ENCODE data around the gene IGSF6. TPM values are rescaled to one million over a fixed set of nuclear protein-coding genes. Genes with fewer than 3 reads are reported as not detected.
A peak's percentile ranks its signal among the peaks of the same experiment; 100 is the strongest.
"Not testable (repeated sequence)": the region's sequence is repeated elsewhere in the genome, so short reads cannot be mapped to it uniquely, and the experiment has no call there.

Gene IGSF6
- total RNA-seq, 2 experiments from 2014 or later, result 0.10 to 0.14 TPM

DNA sequence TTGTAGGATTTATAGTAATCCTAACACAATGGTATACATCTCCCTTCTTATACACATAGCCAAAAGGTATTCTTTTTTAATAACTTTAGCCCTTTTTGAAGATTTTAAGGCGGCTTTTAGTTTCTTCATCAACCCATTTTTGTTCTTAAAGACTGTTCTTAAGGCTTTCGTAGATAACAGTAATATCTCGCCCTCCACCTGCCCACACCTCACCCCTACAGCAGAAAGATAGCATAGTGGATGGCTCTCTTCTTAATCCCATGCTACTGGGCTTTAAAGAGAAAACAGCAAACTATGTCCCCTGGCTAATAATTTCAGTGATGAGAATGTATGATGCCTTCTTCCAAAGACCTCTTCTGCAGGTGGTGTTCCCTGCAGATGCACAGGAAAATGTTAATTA lies 8.6 kb downstream of the IGSF6 start:
- H3K27me3 Mint-ChIP-seq, result no peaks in the 10 kb centered on the region
- no peak for DNase-seq
- no peak overlapping the region for H3K27ac Mint-ChIP-seq
- H3K36me3 Mint-ChIP-seq, result peaks cover 4% of the 10 kb centered on the region
- H3K4me3 Mint-ChIP-seq, result no peak overlapping the region
- H3K9me3 Mint-ChIP-seq, result no peaks in the 10 kb centered on the region
- H3K4me1 Mint-ChIP-seq, result peaks cover 56% of the 10 kb centered on the region

DNA sequence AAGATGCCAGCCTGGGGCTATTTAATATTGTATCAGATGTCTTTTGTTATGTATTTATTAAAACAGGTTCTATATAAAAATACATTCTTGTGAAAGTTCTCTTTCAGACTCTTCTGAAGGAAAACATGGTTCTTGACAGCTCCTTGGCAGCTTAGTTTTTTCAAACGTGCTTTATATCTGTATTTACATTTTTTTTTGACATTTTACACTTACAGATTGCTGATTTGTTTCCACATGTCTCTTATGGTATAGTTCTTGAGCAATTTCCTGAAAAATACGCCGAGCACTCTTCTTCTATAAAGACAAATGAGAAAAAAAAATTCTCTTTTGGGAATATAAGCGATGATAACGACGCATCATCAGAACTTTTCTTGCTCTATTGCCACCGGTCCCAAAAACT lies 9.5 kb downstream of the IGSF6 start:
- Mint-ChIP-seq H3K36me3 (peaks cover 4% of the 10 kb centered on the region), H3K27me3 (no peaks in the 10 kb centered on the region), H3K4me3 (no peak overlapping the region), H3K9me3 (no peaks in the 10 kb centered on the region), H3K4me1 (peaks cover 56% of the 10 kb centered on the region), H3K27ac (no peak overlapping the region)
- DNase-seq, result no peak

DNA sequence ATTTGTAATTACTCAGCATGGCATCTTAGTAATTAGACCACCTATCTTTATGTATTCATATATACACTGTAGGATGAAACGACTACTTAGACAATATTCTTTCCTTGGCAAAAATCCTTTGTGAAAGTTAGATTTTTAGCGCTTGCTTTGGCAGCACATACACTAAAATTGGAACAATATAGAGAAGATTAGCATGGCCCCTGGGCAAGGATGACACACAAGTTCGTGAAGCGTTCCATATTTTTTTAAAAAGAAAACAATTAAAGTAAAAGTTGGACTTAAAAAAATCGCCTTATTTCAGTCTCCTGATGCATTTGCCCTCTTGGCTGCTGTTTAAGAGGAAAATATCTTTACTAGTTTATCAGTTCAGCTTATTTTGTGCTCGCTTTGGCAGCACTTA lies 10.5 kb downstream of the IGSF6 start:
- Mint-ChIP-seq H3K27ac (no peak overlapping the region), H3K27me3 (no peaks in the 10 kb centered on the region), H3K36me3 (peaks cover under 1% of the 10 kb centered on the region), H3K4me1 (peaks cover 50% of the 10 kb centered on the region), H3K4me3 (no peak overlapping the region), H3K9me3 (no peaks in the 10 kb centered on the region)
- DNase-seq, result no peak

DNA sequence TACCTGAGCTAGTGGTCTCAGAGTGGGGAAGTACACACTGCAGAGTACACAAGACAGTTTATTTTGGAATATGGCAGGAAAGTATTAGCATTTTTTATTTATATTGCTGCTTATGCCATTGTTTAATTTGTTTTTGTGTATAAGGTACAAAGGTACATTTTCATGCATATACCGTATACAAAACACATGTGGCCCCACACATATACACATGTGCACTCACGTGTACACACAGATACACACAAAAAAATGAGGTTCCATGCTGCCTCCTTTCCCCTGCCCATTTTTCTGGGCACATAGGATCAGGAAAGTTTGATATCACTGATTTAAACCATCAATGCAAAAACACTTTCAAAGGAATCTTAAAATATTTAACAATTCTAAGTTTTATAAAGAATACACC lies 12.9 kb downstream of the IGSF6 start:
- H3K36me3 Mint-ChIP-seq, result peaks cover 13% of the 10 kb centered on the region
- H3K27ac Mint-ChIP-seq, result no peak overlapping the region

DNA sequence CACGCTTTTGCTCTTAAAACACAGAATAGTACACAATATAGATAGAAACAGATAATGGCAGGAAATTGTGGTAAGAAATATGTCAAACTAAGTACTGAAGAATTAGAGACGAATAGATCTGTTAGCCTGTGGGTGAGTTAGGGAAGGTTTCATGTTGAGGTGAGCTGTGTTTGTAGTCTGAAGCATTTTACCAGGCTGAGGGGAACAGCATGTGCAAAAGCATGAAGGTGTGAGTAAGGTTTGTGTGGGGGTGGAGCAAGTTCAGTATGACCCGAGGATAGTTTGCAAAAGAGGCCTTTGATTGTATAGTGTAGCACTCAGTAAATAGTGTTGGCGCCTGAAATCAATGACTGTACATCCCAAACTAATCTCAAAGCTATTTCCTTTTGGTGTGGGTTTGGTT lies 13.8 kb downstream of the IGSF6 start:
- Mint-ChIP-seq H3K9me3 (no peaks in the 10 kb centered on the region), H3K4me1 (peaks cover 34% of the 10 kb centered on the region), H3K4me3 (no peak overlapping the region), H3K27me3 (no peaks in the 10 kb centered on the region), H3K36me3 (peaks cover 13% of the 10 kb centered on the region), H3K27ac (peak overlapping the region; percentile 47)
- DNase-seq, result peak; percentile 18

More for the DNA sequence above, 12.9 kb downstream of the IGSF6 start:
- Mint-ChIP-seq H3K27me3 (no peaks in the 10 kb centered on the region), H3K9me3 (no peaks in the 10 kb centered on the region), H3K4me1 (peaks cover 35% of the 10 kb centered on the region), H3K4me3 (no peak overlapping the region)
- DNase-seq, result no peak

DNA sequence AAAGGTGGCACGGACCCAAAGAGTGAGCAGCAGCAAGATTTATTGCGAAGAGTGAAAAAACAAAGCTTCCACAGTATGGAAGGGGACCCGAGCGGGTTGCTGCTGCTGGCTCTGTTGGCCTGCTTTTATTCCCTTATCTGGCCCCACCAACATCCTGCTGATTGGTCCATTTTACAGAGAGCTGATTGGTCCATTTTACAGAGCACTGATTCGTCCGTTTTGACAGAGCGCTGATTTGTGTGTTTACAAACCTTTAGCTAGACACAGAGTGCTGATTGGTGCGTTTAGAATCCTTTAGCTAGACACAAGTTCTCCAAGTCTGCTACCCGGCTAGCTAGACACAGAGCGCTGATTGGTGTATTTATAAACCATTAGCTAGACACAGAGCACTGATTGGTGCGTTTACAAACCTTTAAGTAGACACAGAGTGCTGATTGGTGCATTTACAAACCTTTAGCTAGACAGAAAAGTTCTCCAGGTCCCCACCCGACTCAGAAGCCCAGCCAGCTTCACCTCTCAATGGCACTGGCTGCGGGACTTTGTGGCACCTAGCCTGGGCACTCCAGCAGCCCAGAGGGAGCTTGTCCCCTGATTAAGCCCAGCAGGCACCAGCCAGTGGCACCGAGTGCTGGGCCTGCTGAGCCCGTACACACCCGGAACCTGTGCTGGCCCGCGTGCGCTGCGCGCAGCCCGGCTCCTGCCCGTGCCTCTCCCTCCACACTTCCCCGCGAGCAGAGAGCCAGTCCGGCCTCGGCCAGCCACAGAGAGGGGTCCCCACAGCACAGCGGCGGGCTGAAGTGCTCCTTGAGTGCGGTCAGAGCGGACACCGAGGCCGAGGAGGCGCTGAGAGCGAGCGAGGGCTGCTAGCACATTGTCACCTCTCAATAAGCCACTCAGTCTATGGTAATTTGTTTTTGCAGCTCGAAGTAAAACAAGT lies 15.1 kb downstream of the IGSF6 start:
- Mint-ChIP-seq H3K27ac (no peak overlapping the region), H3K9me3 (no peaks in the 10 kb centered on the region), H3K27me3 (no peaks in the 10 kb centered on the region), H3K4me3 (no peak overlapping the region), H3K36me3 (peaks cover 13% of the 10 kb centered on the region), H3K4me1 (peaks cover 37% of the 10 kb centered on the region)
- DNase-seq, result no peak

DNA sequence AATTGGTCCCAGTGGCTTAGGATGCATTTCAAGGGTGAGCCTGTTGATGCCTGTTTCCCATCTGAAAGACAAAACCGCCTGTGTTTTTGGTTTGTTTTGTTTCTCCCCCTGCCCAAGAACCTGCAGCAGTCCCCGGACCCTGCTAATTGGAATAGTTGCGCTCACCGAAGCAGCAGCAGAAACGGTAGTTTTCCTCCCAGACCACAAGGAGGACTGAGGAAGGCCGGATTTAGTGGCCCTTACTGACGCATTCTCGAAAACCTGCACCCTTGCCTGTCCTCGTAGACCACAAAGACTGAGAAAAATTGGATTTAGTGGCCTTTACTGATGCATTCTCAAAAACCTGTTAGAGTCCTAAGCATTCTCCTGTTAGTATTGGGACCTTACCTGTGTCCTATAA lies 16.7 kb downstream of the IGSF6 start:
- not testable (repeated sequence) for H3K9me3 Mint-ChIP-seq, H3K27me3 Mint-ChIP-seq, DNase-seq, H3K4me3 Mint-ChIP-seq, H3K27ac Mint-ChIP-seq
- Mint-ChIP-seq H3K36me3 (peaks cover 14% of the 10 kb centered on the region), H3K4me1 (peaks cover 46% of the 10 kb centered on the region)

DNA sequence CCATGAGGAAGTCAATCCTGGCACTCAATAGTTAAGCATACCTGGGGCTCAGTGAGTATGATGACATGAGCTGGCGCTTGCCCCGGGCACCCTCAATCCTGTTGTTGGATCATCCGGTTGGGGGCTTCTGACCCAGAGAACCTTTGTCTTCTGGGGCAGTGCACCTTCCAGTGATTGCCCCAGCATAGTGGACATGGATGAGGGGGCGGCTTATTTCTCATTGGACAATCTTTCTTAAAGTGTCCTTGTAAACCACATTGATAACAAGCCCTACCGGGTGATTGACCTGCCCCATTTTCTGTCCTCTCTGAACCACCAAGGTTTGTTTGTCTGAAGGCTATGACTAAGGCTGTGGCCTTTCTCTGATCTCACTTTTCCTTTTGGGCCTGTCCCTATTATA lies 18.2 kb downstream of the IGSF6 start:
- no peaks in the 10 kb centered on the region for H3K27me3 Mint-ChIP-seq
- peak overlapping the region; percentile 11 for H3K27ac Mint-ChIP-seq
- no peaks in the 10 kb centered on the region for H3K9me3 Mint-ChIP-seq
- H3K4me1 Mint-ChIP-seq, result peaks cover 43% of the 10 kb centered on the region
- no peak for DNase-seq
- peaks cover 21% of the 10 kb centered on the region for H3K36me3 Mint-ChIP-seq
- no peak overlapping the region for H3K4me3 Mint-ChIP-seq

DNA sequence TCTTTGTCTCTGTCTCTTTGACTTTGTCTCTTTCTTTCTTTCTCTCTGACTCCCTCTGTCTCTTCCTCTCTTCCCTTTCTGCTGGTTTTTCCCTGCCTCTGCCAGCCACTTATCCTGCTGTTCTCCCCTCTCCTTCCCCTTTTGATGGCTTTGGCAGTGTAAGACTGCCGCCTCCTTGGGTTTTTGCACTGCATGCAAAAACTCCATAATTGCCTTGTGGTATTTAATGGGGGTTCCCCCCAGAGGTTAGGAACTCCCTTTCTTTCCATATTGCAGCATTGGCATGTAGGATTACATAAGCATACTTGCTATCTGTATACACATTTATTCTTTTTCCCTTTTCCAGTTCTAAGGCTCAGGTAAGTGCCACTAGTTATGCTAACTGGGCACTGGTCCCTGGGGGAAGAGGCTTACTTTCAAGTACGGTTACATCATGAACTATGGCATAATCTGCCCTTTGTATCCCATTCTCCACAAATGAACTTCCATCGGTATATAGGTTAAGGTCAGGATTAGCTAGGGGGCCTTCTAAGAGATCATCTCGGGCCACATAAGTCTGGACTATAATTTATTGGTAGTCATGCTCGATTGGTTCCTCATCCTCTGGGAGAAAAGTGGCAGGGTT lies 20.3 kb downstream of the IGSF6 start:
- H3K4me3 Mint-ChIP-seq, H3K27me3 Mint-ChIP-seq, H3K9me3 Mint-ChIP-seq: not testable (repeated sequence)
- Mint-ChIP-seq H3K4me1 (peaks cover 33% of the 10 kb centered on the region), H3K36me3 (peaks cover 36% of the 10 kb centered on the region), H3K27ac (peak overlapping the region; percentile 79)
- DNase-seq, result peak; percentile 25

DNA sequence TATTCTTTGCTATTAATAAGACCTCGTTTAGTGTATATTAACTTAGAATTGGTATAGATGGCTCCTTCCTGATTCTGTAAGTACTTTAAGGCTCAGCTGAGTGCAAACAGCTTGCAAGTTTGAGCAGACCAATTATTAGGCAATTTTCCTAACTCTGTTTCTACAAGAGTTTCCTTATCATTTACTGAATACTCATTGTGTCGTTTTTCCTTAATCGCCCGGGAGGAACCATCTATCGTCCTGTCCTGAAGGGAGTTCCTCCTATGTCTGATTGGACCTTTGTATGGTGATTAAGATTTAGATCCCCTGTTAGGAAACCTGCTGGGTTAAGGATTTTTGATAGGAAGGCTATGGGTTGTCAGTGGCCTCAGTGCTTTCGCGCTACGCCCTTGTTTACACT lies 21.0 kb downstream of the IGSF6 start:
- H3K4me3 Mint-ChIP-seq, H3K27ac Mint-ChIP-seq, H3K27me3 Mint-ChIP-seq, H3K9me3 Mint-ChIP-seq, DNase-seq: not testable (repeated sequence)
- H3K4me1 Mint-ChIP-seq, result peaks cover 39% of the 10 kb centered on the region
- H3K36me3 Mint-ChIP-seq, result peaks cover 43% of the 10 kb centered on the region

DNA sequence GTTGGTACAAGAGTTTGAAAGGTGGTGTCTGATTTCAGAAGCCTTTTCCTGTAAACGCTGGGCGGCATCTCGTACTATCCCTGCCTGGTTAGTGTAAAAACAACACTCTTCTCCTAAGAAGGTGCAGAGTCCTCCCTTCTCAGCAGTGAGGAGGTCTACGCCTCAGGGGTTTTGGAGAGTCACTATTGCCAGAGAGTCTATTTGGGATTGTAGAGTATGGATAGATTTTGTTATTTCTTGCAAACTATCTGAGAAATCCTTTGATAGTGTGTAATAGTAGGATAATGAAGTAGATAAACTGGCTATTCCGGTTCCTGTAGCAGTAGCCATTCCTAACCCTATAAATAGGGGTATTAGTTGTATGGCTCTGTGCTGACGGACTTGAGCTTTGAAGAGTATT lies 21.5 kb downstream of the IGSF6 start:
- Mint-ChIP-seq H3K4me1 (peaks cover 41% of the 10 kb centered on the region), H3K36me3 (peaks cover 43% of the 10 kb centered on the region)
- not testable (repeated sequence) for H3K27ac Mint-ChIP-seq, H3K9me3 Mint-ChIP-seq, H3K27me3 Mint-ChIP-seq, H3K4me3 Mint-ChIP-seq, DNase-seq

DNA sequence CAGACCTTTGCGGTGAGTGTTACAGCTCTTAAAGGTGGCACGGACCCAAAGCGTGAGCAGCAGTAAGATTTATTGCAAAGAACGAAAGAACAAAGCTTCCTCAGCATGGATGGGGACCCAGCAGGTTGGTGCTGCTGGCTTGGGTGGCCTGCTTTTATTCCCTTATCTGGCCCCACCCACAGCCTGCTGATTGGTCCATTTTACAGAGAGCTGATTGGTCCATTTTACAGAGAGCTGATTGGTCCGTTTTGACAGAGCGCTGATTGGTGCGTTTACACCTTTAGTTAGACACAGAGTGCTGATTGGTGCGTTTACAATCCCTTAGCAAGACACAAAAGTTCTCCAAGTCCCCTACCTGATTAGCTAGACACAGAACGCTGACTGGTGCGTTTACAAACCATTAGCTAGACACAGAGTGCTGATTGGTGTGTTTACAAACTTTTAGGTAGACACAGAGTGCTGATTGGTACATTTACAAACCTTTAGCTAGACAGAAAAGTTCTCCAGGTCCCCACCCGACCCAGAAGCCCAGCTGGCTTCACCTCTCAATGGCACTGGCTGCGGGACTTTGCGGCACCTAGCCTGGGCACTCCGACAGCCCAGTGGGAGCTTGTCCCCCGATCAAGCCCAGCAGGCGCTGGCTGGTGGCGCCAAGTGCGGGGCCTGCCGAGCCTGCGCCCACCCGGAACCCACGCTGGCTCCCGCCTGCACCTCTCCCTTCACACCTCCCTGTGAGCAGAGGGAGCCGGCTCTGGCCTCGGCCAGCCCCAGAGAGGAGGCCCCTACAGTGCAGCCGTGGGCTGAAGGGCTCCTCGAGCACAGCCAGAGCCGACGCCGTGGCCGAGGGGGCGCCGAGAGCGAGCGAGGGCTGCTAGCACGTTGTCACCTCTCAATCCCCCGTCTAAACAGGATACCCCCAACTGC lies 22.5 kb downstream of the IGSF6 start:
- not testable (repeated sequence) for H3K9me3 Mint-ChIP-seq, H3K27ac Mint-ChIP-seq, H3K27me3 Mint-ChIP-seq, H3K4me3 Mint-ChIP-seq, DNase-seq
- Mint-ChIP-seq H3K36me3 (peaks cover 41% of the 10 kb centered on the region), H3K4me1 (peaks cover 47% of the 10 kb centered on the region)

DNA sequence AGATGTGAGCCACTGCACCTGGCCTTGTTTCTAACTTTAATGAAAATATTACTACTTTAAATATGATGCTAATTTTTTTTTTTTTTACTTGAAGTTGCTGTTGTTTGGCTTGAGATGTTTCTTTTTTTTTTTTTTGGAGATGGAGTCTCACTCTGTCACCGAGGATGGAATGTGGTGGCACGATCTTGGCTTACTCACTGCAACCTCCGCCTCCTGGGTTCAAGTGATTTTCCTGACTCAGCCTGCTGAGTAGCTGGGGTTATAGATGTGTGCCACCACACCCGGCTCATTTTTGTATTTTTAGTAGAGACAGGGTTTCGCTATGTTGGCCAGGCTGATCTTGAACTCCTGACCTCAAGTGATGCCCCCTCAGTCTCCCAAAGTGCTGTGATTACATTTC lies 23.6 kb downstream of the IGSF6 start:
- DNase-seq, result no peak
- H3K36me3 Mint-ChIP-seq, result peaks cover 50% of the 10 kb centered on the region
- H3K4me1 Mint-ChIP-seq, result peaks cover 41% of the 10 kb centered on the region
- H3K27me3 Mint-ChIP-seq, result no peaks in the 10 kb centered on the region
- no peaks in the 10 kb centered on the region for H3K9me3 Mint-ChIP-seq
- H3K4me3 Mint-ChIP-seq, result no peak overlapping the region
- no peak overlapping the region for H3K27ac Mint-ChIP-seq

DNA sequence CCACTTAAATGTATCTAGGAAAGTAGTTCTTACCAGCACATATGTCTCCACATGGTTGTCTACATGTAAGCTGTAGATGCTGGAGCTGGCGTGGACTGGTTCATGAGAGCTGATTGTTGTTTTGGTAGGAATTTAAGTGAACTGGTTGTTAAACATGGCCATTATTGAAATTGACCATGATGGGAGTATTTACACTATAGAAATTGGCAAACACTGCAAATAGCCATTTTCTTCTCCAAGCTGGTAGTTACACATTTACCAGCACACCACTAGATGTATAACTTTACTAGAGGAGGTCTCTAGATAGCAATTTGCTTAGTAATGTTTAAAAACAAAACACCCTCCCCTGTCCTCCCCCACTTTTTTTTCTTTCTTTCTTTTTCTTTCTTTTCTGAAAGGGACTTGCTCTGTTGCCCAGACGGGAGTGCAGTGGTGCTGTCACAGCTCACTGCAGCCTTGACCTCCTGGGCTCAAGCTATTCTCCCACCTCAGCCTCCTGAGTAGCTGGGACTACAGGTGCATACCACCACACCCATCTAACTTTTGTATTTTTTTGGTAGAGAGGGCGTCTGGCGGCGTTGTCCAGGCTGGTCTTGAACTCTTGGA lies 24.2 kb downstream of the IGSF6 start:
- DNase-seq, result no peak
- H3K4me1 Mint-ChIP-seq, result peaks cover 40% of the 10 kb centered on the region
- H3K27ac Mint-ChIP-seq, result no peak overlapping the region
- no peaks in the 10 kb centered on the region for H3K9me3 Mint-ChIP-seq
- peaks cover 55% of the 10 kb centered on the region for H3K36me3 Mint-ChIP-seq
- H3K4me3 Mint-ChIP-seq, result no peak overlapping the region
- H3K27me3 Mint-ChIP-seq, result no peaks in the 10 kb centered on the region

All from activated naive CD8-positive, alpha-beta T cell treated with anti-CD3 and anti-CD28 coated beads for 36 hours (primary cell).